H1 (cell line): ENCODE data around the gene SLX9. TPM values are rescaled to one million over a fixed set of nuclear protein-coding genes. Genes with fewer than 3 reads are reported as not detected.

Source experiments
- ATF3 ChIP-seq: IDR thresholded peaks from 2 replicates; pipeline ENCODE4 v1.6.1; 2011; ENCODE audit warnings: low read depth, mild to moderate bottlenecking, low read length; ENCODE audit not compliant: insufficient read depth
- CHD1 ChIP-seq: IDR thresholded peaks from 2 replicates; pipeline ENCODE4 v1.6.1; 2012; ENCODE audit warnings: low read depth, low read length, improper control_type of control experiment
- CTBP2 ChIP-seq: IDR thresholded peaks from 2 replicates; pipeline ENCODE4 v1.7.0; 2011; ENCODE audit warnings: borderline replicate concordance, mild to moderate bottlenecking, moderate library complexity, mixed read lengths, low read length; ENCODE audit not compliant: insufficient read depth, insufficient read length
- GTF2F1 ChIP-seq: IDR thresholded peaks from 2 replicates; pipeline ENCODE4 v1.6.1; 2012; ENCODE audit warnings: low read depth, low read length, improper control_type of control experiment, borderline replicate concordance
- HDAC2 ChIP-seq, 2 experiments: fragments of 300-600 bp in 1 of 2; sonication (generic) in 1 of 2; IDR thresholded peaks; 2 replicates each; pipeline ENCODE4 v1.6.1; 2011 to 2012; ENCODE audit warnings: low read depth in 2 of 2, low read length in 2 of 2, mild to moderate bottlenecking in 2 of 2, moderate library complexity in 2 of 2, borderline replicate concordance in 1 of 2, inconsistent platforms in 1 of 2
- HDAC6 ChIP-seq: IDR thresholded peaks from one replicate; pipeline ENCODE4 v1.7.1; 2012; ENCODE audit warnings: low read depth, mild to moderate bottlenecking, inconsistent platforms, low read length, moderate library complexity
- KDM5A ChIP-seq: fragments of 200-600 bp; IDR thresholded peaks from 2 replicates; pipeline ENCODE4 v1.7.1; 2012; ENCODE audit warnings: mild to moderate bottlenecking, low read length, inconsistent platforms, mixed read lengths
- POLR2A ChIP-seq, 2 experiments: IDR thresholded peaks; 1 replicate in 1 of 2; 2 replicates in 1 of 2; pipeline ENCODE4 v1.6.1; 2011; ENCODE audit warnings: low read depth in 2 of 2, low read length in 2 of 2, mild to moderate bottlenecking in 2 of 2; ENCODE audit errors: control extremely low read depth in 1 of 2
- RFX5 ChIP-seq: IDR thresholded peaks from 2 replicates; pipeline ENCODE4 v1.6.1; 2011; ENCODE audit warnings: low read depth, low read length, improper control_type of control experiment, borderline replicate concordance
- RNF2 ChIP-seq: fragments of 200-900, 300-1000 bp; sonication (generic); IDR thresholded peaks from 2 replicates; pipeline ENCODE4 v1.7.1; 2016; ENCODE audit warnings: borderline replicate concordance, low read depth, mild to moderate bottlenecking, antibody characterized with exemption, low read length; ENCODE audit not compliant: poor library complexity, severe bottlenecking; ENCODE audit errors: missing control alignments
- polyA plus RNA-seq, 7 experiments: library from polyadenylated mRNA; depleted of rRNA in 3 of 7; stranded (reverse) in 5 of 7; unstranded in 2 of 7; fragments of >200 nt in 5 of 7; fragments of 200-250 nt in 2 of 7; gene quantifications; 1 replicate in 5 of 7; 2 replicates in 1 of 7; 4 replicates in 1 of 7; pipeline versions ENCODE4 v1.2.1 to v1.2.3, GENCODE V29; 2011 to 2013; ENCODE audit warnings: missing spikeins in 2 of 7, mixed read lengths in 2 of 7
- total RNA-seq: library from RNA; stranded (reverse); fragmentation: NEBNext Ultra II Directional; extraction: Animal tissue kit (Norgen Biotek cat#: 25700); gene quantifications from 2 replicates; pipeline ENCODE4 v1.2.1, GENCODE V29; 2021

Gene SLX9
- total and polyA plus RNA-seq, 2 of the 8 experiments (the other 6 are each of a cell fraction or from before 2014, with no cell fraction given): 17.7 to 57.3 TPM

- no peak for TF ChIP-seq CHD1
- TF ChIP-seq CTBP2: no peak
- TF ChIP-seq HDAC6: no peak
- no peak for TF ChIP-seq GTF2F1
- TF ChIP-seq RNF2: no peak
- no peak for TF ChIP-seq RFX5
- no peak for TF ChIP-seq POLR2A (IDR thresholded peaks at IDR 0.05; ENCODE audit: control extremely low read depth in 1 of 2, low read depth in 2 of 2, low read length in 2 of 2)
- TF ChIP-seq HDAC2 (IDR thresholded peaks at IDR 0.05; ENCODE audit: borderline replicate concordance in 1 of 2, low read depth in 2 of 2, low read length in 2 of 2): no peak
- no peak for TF ChIP-seq KDM5A
- TF ChIP-seq ATF3: no peak
Measured at GRCh38 chr21:44998086-44998620, 58.3 kb downstream of the SLX9 start (continued).
